ENCODE data around the gene SLC10A7.

Gene SLC10A7

DNA sequence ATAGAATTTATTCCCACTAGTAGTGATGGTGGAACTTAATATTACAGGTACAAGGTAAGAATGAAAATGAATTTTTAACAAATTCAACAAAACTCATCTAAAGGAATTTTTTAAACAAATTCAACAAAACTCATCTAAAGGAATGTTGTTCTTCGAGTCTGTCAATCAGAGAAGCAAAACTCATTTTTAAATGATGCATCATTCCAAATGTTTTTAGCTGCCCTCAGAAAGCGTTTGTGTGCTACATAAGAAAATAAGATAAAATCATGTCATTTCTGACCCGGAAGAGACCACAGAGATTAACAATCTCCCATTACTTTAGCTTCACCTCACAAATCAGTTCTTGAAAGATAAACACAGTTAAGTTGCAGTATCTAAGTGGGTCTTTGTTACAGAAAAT is 178.0 kb downstream of the SLC10A7 start:
- DNase-seq: no peak

DNA sequence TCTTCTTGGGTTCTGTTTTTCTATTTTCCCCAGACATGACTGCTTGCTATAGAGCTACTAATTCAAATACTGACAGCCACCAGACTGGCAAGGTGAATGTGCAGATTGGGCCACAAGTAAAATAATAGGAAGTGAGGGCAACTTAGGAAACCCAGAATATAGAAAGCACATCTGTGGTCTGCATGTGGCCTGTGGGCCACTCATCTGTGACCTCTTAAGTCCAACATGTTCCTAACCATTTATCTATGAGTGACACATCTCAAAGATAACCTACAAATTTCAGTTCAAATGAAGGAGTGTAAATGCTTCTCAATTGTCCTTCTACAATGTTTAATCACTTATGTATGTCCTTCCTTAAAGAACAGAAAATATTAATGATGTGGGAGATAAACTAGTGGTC is 178.5 kb downstream of the SLC10A7 start:
- no peak for DNase-seq

DNA sequence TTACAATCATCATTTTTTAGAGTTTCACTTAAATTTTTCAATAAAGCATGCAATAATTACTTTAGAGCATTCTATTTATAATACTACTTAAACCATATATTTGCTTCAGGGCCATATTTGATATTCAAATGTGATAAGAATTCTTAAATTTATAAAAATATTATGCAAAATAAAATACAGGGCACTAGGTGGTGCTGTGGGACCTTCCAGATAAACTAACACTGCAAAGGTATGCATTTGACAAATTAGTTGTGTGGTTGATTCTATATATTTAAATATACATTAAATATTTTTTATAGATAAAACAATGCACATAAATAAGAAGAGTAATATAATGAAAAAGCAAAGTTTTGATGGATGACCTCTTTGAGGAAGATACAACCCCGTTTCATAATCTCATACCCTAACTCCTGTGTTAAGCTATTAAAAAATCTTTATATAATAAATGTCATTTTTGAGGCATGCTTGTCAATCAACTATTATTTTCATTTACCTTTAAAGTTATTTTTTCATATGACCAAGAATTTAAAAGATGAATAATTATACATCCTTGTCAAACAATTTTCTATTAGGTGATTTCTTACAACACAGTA is 179.0 kb downstream of the SLC10A7 start:
- no peak for DNase-seq

DNA sequence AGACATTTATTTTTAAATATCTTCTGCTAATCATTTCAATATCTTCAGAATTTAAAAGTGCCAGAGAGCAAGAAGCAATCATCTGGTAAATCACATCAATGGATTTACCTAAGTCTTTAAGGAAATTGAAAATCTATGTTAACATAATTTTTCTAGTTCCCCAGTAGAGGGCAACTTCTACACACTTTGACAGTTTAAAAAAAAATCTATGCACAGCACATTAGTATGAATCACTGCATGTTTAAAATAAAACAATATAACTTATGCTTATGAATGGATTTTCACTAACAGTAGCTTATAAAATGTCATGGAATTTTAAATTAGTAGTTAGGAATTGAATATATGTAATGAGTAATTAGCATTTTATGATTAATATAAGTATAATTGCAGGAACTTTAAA is 180.9 kb downstream of the SLC10A7 start:
- DNase-seq: no peak

DNA sequence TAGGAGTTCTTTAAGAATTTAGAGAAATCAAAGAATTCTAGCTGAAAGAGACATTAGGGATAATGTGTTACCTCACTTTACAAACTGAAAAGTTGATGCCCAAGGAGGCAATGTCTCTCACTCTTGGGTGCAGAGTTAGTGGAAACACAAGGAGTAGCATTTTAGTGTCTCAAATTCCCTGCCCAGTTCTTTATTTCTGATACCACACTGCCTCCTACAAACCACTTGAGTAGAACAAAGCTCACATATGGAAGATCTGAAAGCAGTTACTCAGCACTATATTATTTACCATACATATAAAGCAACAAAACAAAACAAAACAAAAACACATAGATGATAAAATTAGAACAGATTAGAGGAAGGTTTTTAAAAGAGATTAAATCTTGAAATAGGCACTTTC is 183.2 kb downstream of the SLC10A7 start:
- DNase-seq: no peak

DNA sequence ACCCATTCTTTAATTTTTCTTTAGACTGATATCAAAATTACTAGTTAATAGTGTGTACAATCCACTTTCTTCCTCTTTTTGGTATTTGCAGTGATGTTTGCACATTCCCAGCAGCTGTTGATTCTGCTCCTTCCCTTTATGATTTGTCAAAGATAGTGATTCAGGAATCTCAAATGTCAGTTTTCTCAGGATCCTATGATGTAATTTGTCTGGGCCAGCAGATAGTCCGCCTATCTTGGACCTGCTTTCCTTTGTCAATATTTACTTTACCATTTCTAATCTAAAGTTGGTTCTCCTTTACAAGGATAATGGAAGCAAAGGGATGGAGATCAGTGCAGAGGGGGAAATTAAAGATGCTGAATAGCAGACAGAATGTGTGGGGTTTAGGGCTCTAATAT is 185.3 kb downstream of the SLC10A7 start:
- DNase-seq: no peak

DNA sequence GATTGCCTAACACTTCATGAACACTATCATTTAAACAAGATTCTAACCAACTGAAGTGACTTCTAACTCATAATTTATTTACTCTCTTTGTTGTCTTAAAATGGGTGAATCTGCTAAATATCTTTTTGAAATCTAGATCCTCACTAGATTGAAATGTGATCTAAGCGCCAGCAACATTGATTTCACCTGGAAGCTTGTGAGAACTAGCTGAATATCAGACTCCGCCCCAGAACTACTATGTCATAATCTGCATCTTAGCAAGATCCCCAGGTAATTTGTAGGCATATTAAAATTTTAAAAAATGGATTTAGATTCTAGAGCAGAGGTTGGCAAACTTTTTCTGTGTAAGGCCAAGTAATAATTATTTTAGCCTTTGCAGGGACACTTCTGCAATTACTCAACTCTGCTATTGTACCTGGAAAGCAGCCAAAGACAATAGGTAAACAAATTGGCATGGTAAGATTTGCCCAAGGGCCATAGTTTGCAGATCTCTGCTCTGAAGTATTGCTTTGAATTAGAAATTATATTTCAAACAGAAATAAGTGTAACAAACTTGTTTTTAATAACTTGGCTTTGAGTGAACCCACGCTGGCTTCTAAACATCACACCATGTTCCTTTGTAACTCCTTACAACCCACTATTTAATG is 185.9 kb downstream of the SLC10A7 start:
- no peak for DNase-seq

DNA sequence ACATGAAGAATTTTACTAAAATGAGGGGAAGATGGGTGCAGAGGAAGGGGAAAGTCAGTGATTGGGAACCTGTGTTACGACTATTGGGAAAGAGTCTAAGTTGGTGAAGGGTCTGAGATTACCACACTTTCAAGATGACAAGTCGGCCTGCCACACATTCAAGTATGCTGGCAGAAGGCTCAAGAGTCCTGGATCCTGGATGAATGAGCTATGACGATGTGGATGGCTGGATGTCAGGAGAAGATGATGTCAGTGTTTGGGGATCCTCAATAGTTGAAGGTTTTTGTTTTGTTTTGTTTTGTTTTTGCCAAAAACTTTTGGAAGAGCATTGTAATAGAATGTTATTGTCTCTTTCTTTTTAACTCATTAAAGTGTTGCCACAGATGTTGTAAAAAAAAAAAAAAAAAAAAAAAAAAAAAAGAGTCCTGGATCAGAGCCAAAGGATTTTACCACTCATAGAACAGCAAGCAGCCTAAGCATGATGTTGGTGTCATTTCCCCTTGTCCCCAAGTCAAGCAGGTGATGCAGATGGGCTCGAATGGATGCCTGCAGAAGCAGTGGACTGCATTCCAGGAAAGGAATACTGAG is 186.8 kb downstream of the SLC10A7 start:
- DNase-seq: no peak

DNA sequence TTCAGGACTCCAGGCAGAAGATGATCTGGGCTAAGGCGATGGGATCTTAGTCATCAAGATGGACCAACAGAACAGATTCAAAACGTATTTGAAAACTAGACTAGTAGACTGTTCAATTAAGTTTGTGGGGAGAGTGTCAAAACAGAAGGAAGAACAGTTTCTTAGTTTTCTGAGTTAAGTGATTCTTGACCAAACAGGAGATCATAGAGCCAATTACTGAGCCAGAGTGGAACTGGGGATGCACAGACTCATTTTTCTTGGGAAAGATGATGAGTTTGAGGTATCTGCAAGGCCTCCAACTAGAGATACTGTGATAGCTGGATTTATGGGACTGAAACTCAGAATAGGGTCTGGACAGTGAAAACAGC is 187.9 kb downstream of the SLC10A7 start:
- no peak for DNase-seq

DNA sequence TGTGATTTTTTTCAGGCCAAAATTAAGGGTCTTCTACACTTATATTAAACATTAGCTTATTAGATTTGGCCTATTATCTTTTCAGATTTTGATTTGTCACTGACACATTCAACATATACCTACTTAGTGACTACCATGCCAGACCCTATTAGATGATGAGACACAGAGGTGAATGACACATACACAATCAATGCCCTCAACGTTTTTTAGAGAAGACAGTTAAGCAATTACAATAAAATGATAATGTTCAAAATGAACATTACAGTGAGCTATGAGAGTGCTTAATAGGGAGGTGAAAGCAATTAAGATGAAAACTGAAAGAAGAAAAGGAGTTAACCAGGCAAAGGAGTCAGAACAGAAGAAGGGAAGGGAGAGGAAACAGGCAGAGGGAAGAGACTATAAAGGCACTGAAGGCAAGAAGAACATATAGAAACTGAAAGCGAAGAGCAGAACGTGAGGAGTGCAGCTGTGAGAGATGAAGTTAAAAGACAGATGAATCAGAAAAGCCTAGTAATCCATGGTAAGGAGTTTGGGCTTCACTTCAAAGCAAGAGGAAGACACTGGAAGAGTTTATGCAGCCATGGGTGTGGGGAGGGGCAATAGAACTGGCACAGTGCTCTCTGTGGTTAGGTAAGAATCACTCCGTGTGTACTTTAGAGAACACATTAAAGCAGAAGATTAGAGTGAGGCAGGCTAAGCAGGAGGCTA is 188.4 kb downstream of the SLC10A7 start:
- no peak for DNase-seq

DNA sequence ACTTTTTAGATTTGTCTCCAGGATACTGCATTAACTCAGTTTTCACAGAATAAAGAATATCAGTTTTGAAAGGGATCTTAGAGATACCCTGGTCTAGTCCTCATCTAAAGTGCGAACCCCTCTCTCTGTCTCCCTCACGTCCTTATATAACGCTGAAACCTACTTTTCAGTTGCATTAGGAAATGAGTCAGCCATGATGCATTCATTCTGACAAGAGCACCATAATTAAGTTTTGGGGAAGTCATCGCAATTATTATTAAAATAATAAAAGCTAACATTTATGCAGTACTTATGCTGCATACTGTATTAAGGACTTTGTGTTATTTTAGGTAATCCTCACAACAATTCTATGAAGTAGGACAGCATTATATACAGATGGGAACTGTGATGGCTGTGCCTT is 191.3 kb downstream of the SLC10A7 start:
- no peak for DNase-seq

DNA sequence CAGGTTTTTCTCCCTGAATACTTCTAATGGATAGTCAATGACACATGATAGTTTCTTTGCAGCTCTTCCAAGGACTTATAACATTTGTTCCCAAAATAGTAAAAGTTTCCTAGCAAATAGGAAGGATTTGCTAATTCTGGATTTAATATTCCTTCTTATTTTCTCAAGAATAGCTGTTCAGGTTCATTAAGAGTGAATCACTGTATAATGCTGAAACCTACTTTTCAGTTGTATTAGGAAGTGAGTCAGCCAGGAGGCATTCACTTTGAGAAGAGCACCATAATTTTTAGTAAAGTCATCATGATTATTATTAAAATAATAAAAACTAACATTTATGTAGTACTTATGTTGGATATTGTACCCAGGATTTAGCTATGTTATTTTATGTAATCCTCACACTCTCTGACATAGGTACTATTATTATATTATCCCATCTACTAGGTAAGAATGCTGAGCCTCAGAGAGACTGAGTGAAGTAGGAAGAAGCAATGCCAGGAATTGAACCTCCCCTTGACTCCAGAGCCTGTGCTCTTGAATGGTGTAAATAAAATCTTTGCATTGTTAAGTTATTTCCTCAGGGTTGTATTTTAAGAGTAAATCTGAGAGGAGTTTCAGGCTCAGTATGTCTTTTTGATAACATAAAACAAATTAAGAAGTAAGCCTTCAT is 192.6 kb downstream of the SLC10A7 start:
- DNase-seq: no peak

DNA sequence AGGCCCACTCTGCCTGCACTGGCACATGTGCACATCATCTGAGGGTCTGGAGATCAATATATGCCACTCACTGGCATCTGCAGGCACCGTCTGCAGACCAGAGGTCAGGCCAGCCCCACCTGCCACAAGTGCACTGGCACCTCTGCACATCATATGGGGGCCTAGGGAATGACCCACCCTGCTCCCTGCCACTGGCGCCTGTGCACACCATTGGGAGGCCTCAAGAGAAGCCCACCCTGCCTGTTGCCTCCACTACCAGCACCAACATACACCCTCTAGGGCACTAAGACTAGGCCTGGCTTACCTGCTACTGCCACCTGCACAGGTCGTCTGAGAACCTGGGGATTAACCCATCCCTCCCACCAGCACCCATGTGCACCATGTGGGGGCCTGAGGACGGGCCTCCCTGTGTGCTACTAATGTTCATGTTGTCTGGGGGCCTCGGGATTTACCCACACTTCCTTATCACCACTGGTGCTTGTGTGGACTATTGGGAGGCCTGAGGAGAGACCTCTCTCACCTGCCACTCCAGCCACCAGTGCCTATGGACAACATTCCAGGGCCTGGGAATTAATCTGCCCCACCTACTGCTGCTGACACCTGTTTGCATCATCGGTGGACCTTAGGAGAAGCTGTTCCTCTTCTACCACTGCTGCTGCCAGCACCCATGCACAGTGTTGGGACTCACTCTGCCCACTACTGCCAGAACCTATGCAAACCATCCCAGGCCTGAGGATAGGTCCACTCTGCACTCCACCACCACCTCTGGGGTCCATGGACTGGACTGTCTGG is 193.7 kb downstream of the SLC10A7 start:
- peak; percentile 41 for DNase-seq

DNA sequence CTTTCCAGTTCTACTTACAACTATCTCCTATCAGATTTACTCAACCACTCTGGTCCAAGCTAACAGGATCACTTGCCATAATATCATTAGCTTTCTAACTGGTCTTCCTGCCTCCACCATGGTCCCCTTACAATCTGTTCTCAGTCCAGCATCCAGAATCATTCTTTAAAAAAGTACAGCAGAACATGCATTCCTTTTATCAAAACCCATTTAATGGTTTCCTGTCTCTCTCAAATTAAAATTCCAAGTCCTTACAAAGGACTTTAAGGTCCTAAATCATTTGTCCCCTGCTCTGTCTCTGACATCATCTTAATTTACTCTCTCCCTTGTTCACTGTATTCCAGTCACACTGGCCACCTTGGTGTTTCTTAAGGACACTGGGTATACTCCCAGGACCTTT is 202.8 kb downstream of the SLC10A7 start:
- no peak for DNase-seq

DNA sequence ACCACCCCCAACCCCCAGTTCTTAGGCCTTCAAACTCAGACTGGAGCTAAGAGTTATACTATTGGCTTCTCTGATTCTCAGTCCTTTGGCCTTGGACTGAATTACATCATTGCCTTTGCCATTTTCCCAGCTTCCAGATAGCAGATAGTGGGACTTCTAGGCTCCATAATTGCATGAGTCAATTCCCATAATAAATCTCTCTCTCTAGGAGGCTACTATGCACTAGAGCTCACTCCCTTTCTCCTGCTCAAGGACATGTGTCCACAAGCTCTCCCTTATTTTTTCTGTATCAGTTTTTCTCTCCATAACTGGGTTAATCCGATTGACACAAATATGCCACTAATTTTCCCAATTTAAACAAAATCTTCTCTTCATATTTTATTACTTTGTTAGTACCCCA is 204.0 kb downstream of the SLC10A7 start:
- no peak for DNase-seq

DNA sequence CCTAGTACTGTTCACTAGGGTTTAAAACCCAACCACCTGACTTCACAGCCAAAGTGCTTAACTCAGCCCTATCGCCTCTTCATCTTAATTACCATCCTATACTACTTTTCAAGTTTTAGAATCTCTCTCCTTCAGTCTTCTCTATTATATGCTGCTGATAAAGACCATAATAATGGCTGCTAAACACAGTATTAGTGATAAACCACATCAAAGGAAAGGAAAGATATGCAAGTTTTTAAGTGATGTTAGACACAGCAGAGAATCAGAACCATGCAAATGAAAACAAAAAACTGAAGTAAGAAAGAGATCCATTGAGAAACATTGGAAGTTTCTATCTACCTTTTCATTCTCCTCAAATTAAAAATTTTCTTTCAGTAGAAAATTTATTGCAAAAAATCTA is 206.6 kb downstream of the SLC10A7 start:
- no peak for DNase-seq

DNA sequence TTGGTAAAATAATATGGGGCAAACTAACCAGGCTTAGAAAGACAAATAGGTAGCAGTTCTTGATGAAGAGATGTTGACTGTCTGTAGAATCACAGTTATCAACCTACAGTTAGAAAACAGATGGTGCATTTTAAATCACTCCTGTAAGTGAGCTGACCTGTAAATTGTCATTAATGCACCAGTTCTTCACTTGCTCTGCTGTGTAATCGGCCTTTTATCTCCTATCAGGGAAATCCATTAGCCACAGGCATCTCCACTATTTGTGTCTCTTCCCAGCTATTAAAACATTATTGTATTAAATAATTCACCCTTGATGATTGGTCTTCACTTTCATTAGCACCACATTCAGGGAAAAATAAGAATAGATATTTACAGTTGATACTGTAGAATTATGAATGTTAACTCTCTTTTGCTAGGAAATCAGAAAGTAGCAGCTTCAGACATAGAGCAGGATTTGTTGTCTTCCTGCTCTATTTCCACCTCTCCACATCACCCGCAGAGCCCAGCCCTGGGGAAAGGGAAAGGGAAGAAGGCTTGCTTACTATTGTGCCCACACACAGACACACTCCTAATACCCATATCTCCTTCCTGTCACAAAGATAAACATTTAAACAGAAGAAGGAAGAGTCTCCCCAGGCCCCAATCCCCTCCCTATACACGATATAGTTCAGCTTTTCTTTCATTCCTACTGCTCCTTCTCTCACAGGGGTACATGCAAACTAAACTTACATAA is 210.3 kb downstream of the SLC10A7 start:
- no peak for DNase-seq

DNA sequence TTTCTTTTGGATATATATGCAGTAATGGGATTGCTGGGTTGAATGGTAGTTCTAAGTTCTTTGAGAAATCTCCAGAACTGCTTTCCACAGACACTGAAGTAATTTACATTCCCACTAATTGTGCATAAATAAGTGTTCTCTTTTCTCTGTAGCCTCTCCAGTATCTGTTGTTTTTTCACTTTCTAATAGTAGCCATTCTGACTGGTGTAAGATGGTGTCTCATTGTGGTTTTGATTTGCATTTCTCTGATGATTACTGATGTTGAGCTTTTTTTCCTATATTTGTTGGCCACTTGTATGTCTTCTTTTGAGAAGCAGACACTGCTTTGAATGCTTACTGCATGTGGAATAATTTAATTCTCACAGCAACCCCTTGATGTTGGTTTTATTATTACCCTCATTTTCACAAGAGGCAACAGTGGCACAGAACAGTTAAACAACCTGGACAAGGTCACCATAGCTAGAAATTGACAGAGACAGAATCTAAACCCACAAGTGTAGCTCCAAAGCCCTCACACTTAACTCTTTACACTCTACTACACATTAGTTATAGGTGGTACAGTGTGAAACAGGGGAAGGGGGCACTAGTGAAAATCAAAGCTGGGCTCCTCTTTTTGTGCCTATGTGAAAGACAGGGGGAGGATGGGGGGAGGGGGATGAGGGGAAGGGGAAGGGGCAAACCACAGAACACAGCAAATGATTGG is 211.3 kb downstream of the SLC10A7 start:
- no peak for DNase-seq

DNA sequence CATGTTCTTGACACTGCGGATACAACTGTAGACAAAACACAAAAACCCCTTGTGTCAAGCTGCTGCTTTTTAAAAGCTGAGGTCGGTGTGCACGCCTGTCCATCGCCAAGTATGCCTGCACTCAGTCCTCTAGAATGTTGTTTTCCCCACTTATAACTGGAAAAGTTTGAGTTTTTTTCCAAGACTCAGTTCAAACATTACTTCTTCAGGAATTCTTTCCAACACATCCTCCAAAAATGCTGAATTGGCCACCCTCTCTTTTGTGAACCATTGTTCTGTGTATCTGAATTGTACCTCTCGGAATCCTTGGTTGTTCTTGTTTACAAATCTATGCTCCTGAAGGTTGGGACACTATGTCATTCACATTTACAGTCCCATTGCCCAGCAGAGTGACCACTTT is 212.8 kb downstream of the SLC10A7 start:
- DNase-seq: no peak

DNA sequence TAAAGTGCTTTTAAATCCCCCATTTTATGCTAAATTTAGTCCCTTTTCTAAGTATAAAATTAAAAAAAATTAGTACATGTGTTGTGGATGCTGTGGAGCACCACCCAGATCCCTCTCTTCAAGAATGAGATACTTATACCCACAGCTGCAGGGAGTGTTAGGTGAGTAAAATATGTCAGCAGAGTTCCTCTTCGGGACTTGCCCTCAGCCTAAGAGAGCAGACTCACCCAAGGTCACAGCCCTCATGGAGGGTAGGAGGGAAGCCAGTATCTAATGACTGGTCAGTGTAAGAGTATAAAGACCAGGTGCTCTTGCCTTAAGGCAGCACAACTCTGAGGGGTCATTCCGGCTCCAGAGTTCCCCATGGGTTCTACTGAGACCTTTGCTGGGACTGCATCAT is 218.9 kb downstream of the SLC10A7 start:
- no peak for DNase-seq

DNA sequence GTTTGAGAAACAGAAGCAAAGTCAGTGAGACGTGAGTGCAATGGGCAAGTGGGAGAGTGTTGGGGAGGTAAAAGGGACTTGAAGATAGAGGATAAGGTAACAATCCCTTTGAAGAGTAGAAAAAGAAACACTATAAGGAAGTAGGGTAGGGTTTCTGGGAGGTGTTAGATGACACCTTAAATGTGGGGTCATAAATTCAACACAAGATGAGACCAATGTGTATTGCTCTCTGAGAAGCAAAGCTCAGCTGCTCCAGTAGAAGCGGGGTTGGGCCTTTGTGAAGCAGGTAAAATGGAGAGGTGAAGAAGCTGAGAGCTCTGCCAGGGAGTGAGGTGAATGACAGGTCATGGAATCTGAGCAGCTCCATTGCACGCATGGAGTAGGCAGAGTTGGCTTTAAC is 222.1 kb downstream of the SLC10A7 start:
- DNase-seq: no peak

Data from right forelimb (tissue), 1 donor.